Mesothelial cell of epicardium (in vitro differentiated cells): Measurements from ENCODE around the gene GDAP2. TPM values are rescaled to one million over a fixed set of nuclear protein-coding genes. Genes with fewer than 3 reads are reported as not detected.

Source experiments
- DNase-seq, 2 experiments: peaks; one replicate each; pipeline ENCODE4 v3.0.0; 2021; ENCODE audit warnings: low spot score in 2 of 2; ENCODE audit not compliant: unreplicated experiment in 2 of 2
- H3K27ac Mint-ChIP-seq: 2 replicates; pipeline ENCODE4 v1.8.0; 2021; ENCODE audit warnings: mixed read lengths
- H3K27me3 Mint-ChIP-seq: 2 replicates; pipeline ENCODE4 v1.8.0; 2021; ENCODE audit warnings: low read depth, mixed read lengths
- H3K36me3 Mint-ChIP-seq: 2 replicates; pipeline ENCODE4 v1.8.0; 2021; ENCODE audit warnings: mixed read lengths
- H3K4me1 Mint-ChIP-seq: 2 replicates; pipeline ENCODE4 v1.8.0; 2021; ENCODE audit warnings: mixed read lengths
- H3K4me3 Mint-ChIP-seq: 2 replicates; pipeline ENCODE4 v1.8.0; 2021; ENCODE audit warnings: mild to moderate bottlenecking, moderate library complexity, mixed read lengths
- H3K9me3 Mint-ChIP-seq: 2 replicates; pipeline ENCODE4 v1.8.0; 2021; ENCODE audit warnings: mixed read lengths
- CTCF ChIP-seq: fragments of 200-600 bp; sonication (generic); IDR thresholded peaks from one replicate; pipeline ENCODE4 v1.5.0; 2021; ENCODE audit warnings: antibody characterized with exemption; ENCODE audit not compliant: unreplicated experiment
- total RNA-seq: library from RNA; stranded (reverse); gene quantifications from 3 replicates; pipeline ENCODE4 v1.2.1, GENCODE V29; 2021

GDAP2 gene
- total RNA-seq, 1 donor from 2014 or later, result 25.9 TPM

- H3K4me1 Mint-ChIP-seq, result no peaks in the 10 kb centered on the region
- peaks cover 3% of the 10 kb centered on the region for H3K9me3 Mint-ChIP-seq
- no peak for DNase-seq
- no peaks in the 10 kb centered on the region for H3K27me3 Mint-ChIP-seq
- no peaks in the 10 kb centered on the region for H3K36me3 Mint-ChIP-seq
- H3K4me3 Mint-ChIP-seq, result no peak overlapping the region
- H3K27ac Mint-ChIP-seq, result no peak overlapping the region
- TF ChIP-seq CTCF, result no peak
These were observed 107.5 kb downstream of the GDAP2 start for GRCh38 chr1:117821774-117822482.

DNA sequence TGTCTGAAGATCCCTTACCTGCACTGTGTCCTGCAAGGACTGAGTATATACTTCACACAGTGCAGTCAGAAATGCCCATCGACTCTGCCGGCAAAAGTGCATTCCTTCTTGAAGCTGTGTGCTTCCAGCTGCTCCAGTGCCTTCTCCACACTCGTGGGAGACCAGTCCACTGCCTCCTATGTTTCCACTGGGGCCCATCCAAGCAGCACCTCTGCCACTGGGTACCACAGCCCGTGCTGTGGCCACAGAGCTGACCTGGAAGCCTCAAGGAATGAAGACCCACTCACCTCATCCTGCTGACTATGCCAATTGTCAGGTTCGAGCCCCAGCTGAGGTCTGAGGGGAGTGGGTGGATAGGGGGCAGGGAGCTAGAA, 108.1 kb downstream of the GDAP2 start:
- no peaks in the 10 kb centered on the region for H3K36me3 Mint-ChIP-seq
- no peaks in the 10 kb centered on the region for H3K4me1 Mint-ChIP-seq
- H3K27me3 Mint-ChIP-seq, result no peaks in the 10 kb centered on the region
- no peak overlapping the region for H3K4me3 Mint-ChIP-seq
- peaks cover 3% of the 10 kb centered on the region for H3K9me3 Mint-ChIP-seq
- no peak overlapping the region for H3K27ac Mint-ChIP-seq
- TF ChIP-seq CTCF, result no peak
- DNase-seq, result no peak

GRCh38 chr1:117820694-117821381, 108.6 kb downstream of the GDAP2 start:
- Mint-ChIP-seq H3K27me3 (no peaks in the 10 kb centered on the region), H3K4me1 (no peaks in the 10 kb centered on the region), H3K9me3 (peaks cover 3% of the 10 kb centered on the region), H3K36me3 (no peaks in the 10 kb centered on the region), H3K4me3 (no peak overlapping the region), H3K27ac (no peak overlapping the region)
- no peak for DNase-seq
- TF ChIP-seq CTCF, result no peak

DNA sequence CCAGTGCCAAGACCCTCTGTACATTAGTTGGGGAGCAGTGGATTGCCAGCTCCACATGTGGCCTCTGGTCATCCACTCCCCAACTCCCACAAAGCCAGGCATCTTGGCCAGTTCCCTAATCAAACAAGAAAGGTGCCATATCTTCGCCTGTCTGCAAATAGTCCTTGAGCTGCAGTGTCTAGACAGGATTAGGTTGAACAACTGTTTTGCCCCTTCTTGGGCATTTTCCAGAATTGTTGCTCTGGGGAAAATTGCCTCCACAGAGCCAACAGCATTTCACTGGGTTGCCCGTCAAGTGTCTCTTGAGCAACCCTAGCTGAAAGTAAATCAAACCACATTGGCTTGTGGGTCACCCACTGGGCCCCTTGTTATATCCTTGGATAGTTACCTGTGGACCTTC, 109.3 kb downstream of the GDAP2 start:
- H3K4me1 Mint-ChIP-seq, result peaks cover 5% of the 10 kb centered on the region

DNA sequence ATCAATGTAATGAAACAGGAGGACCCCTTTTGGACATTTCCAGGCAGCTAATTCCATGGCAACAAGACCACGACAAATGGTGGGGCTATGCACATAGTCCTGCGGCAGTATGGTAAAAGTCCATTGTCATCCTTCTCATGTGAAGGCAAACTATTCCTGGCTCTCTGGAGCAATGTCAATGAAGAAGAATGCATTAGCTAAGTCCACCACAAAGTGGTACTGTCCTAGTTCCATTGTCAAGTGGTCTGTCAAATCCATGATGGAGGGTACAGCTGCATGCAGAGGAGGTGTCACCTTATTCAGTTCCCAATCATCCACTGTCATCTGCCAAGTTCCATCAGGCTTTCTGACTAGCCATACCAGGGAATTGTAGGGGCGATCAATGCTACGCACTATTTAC, 110.1 kb downstream of the GDAP2 start:
- H3K4me1 Mint-ChIP-seq, result peaks cover 13% of the 10 kb centered on the region
- no peak for TF ChIP-seq CTCF
- no peaks in the 10 kb centered on the region for H3K36me3 Mint-ChIP-seq
- no peak overlapping the region for H3K4me3 Mint-ChIP-seq
- no peak overlapping the region for H3K27ac Mint-ChIP-seq
- DNase-seq, result no peak
- no peaks in the 10 kb centered on the region for H3K27me3 Mint-ChIP-seq
- peaks cover 3% of the 10 kb centered on the region for H3K9me3 Mint-ChIP-seq

More for the DNA sequence above, 109.3 kb downstream of the GDAP2 start:
- H3K27me3 Mint-ChIP-seq, result no peaks in the 10 kb centered on the region
- no peak for DNase-seq
- TF ChIP-seq CTCF, result no peak
- H3K36me3 Mint-ChIP-seq, result no peaks in the 10 kb centered on the region
- peaks cover 3% of the 10 kb centered on the region for H3K9me3 Mint-ChIP-seq
- no peak overlapping the region for H3K4me3 Mint-ChIP-seq
- H3K27ac Mint-ChIP-seq, result no peak overlapping the region
